Measurements from ENCODE around the gene CINP. TPM values are rescaled to one million over a fixed set of nuclear protein-coding genes. Genes with fewer than 3 reads are reported as not detected.

Gene CINP
- total and polyA plus RNA-seq, 9 donors, result 14.6 to 59.9 (median 26.6) TPM

DNA sequence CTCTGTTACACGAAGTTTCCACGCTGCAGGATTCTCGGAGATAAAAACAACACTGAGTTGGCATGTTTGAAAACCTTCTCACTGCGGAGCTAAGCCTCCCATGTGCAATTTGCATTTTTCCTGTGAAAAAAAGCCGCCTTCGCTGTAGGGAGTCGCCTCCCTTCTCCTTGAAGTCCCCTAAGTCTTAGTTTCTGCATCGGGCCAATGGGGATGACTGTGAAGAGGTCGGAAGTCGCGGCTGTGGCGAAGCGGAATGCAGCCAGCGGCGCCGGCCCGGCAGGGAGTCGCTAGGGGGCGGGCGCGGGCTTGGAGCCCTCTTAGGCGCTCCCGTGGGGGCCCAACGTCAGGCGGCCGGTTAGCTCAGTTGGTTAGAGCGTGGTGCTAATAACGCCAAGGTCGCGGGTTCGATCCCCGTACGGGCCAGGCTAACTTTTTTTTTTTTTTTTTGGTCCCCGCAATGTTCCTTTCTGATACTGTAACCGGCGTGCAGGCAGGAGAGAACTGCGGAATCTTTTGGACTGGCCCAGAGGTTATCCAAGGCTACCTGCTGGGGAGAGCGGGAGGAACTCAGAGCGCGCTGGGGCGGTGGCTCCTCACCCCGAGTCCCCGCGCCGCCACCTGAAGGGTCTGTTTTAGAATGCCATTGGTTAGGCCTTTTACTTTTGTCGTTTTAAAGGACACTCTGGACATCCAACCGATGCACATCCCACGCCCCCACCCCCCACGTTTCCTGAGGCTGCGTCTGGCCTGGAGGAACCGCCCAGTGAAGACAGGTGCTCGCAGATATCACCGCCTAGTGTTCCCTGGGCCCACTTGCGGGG, 45.7 kb downstream of the CINP start:
- 1% methylated on average over 54 of the region's 54 CpGs for WGBS, 3 donors
- peak; percentile 83 to 93 (median 90) for DNase-seq
- H3K4me1 ChIP-seq (ENCODE audit: insufficient read depth), result peaks cover 13% of the 10 kb centered on the region
- H3K27me3 ChIP-seq, result no peaks in the 10 kb centered on the region
- intact Hi-C loops (cut with DNase I), result loop anchor here in 1 of 4 donors (2.0 to 10.0 kb wide), 2 partner anchors 222 to 352 kb away; partner anchors contain the start of gene DYNC1H1
- no peaks in the 10 kb centered on the region for H3K36me3 ChIP-seq
- peak overlapping the region; percentile 43 for H3K4me3 ChIP-seq
- TF ChIP-seq CTCF (IDR thresholded peaks at IDR 0.05), result peak; percentile 93 to 94 (median 94)
- no peak for TF ChIP-seq EP300 (IDR thresholded peaks at IDR 0.05)
- no peaks in the 10 kb centered on the region for H3K9me3 ChIP-seq
- peak overlapping the region; percentile 5 to 49 for H3K27ac ChIP-seq

DNA sequence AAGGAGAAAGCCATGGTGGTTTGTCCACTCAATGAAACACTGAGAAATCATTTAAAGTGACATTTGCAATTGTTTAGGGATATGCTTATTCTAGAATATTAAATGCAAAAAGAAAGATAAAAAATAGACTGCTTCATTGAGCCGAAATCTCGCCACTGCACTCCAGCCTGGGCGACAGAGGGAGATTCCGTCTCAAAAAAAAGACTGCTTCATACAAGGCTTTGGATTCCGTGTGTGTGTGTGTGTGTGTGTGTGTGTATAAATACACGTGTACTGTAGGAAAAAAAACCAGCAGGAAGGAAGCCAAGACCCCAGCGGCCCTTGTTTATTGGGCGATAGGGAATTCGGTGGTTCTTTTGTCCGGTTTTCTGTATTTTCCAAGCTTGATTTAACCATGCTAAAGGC, 46.4 kb downstream of the CINP start:
- intact Hi-C loops (cut with DNase I), result loop anchor here in 1 of 4 donors (2.0 to 10.0 kb wide), 2 partner anchors 222 to 352 kb away; partner anchors contain the start of gene DYNC1H1
- 1 to 2% (median 2%) methylated on average over 10 of the region's 10 CpGs for WGBS, 3 donors

DNA sequence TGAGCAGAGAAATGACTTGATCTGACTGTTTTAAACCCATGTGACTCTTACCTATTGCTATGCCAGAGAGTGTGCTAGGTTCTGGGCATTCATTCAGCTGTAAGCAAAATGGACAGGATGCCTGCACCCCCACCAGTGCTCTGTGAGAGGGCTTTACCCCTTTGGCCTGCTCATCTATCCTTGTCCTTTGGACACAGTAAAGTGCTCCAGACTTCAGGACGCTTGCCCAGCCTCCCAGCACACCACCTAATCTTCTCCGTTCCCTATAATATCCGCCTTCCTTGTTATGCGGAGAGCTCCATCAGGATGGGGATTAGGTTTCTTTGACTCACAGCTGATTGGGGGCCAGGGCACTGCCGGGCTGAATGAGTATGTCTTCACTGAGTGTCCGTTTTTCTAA, 47.6 kb downstream of the CINP start:
- Histone ChIP-seq H3K4me3 (no peak overlapping the region), H3K27me3 (no peaks in the 10 kb centered on the region), H3K4me1 (ENCODE audit: insufficient read depth) (peaks cover 7% of the 10 kb centered on the region), H3K36me3 (no peaks in the 10 kb centered on the region), H3K27ac (no peak overlapping the region), H3K9me3 (no peaks in the 10 kb centered on the region)
- no peak for DNase-seq
- TF ChIP-seq CTCF (IDR thresholded peaks at IDR 0.05) (no peak), EP300 (IDR thresholded peaks at IDR 0.05) (no peak), POLR2A (IDR thresholded peaks at IDR 0.05) (no peak)
- WGBS, 3 donors, result 84 to 89% (median 84%) methylated on average over 6 of the region's 6 CpGs
- intact Hi-C loops (cut with DNase I), result loop anchor here in 2 of 4 donors (2.0 to 10.0 kb wide), 2 partner anchors 80 to 220 kb away; no protein-coding TSS in a partner anchor

More for the DNA sequence above, 46.4 kb downstream of the CINP start:
- DNase-seq, result peak; percentile 58 to 72 (median 61)
- no peaks in the 10 kb centered on the region for H3K9me3 ChIP-seq
- H3K27me3 ChIP-seq, result no peaks in the 10 kb centered on the region
- no peaks in the 10 kb centered on the region for H3K36me3 ChIP-seq
- H3K27ac ChIP-seq, result peak overlapping the region in 1 of 2 donors; percentile 49
- peaks cover 13% of the 10 kb centered on the region for H3K4me1 ChIP-seq (ENCODE audit: insufficient read depth)
- H3K4me3 ChIP-seq, result peak overlapping the region; percentile 43
- TF ChIP-seq CTCF (IDR thresholded peaks at IDR 0.05) (no peak), EP300 (IDR thresholded peaks at IDR 0.05) (no peak), POLR2A (IDR thresholded peaks at IDR 0.05) (no peak)

- intact Hi-C loops (cut with DNase I), result loop anchor here (2.0 to 10.0 kb wide), 3 partner anchors 77 to 220 kb away; no protein-coding TSS in a partner anchor
- DNase-seq, result peak; percentile 82 to 91 (median 88)
- no peaks in the 10 kb centered on the region for H3K9me3 ChIP-seq
- no peak for TF ChIP-seq EP300 (IDR thresholded peaks at IDR 0.05)
- TF ChIP-seq CTCF (IDR thresholded peaks at IDR 0.05), result peak; percentile 83 to 96 (median 93)
- peak overlapping the region in 1 of 2 donors; percentile 6 for H3K27ac ChIP-seq
- peak overlapping the region; percentile 41 for H3K4me3 ChIP-seq
- WGBS, 3 donors, result 5 to 8% (median 7%) methylated on average over 52 of the region's 52 CpGs
- H3K4me1 ChIP-seq (ENCODE audit: insufficient read depth), result peaks cover 7% of the 10 kb centered on the region
- H3K27me3 ChIP-seq, result no peaks in the 10 kb centered on the region
- no peaks in the 10 kb centered on the region for H3K36me3 ChIP-seq
Measured at GRCh38 chr14:102314242-102315011, 48.3 kb downstream of the CINP start.
